WTC11 (cell line): ENCODE data around the gene EXOC4.

Experiments used
- ATF1 ChIP-seq: sonication (generic); formaldehyde crosslinking; IDR thresholded peaks from 2 replicates; pipeline ENCODE4 v1.8.1; 2023; ENCODE audit warnings: mild to moderate bottlenecking, moderate library complexity, missing genetic modification reagents
- CREB1 ChIP-seq: sonication (generic); formaldehyde crosslinking; IDR thresholded peaks from 2 replicates; pipeline ENCODE4 v1.8.0; 2023; ENCODE audit warnings: mild to moderate bottlenecking, missing genetic modification reagents
- FOXP4 ChIP-seq: sonication (generic); formaldehyde crosslinking; IDR thresholded peaks from 2 replicates; pipeline ENCODE4 v1.8.0; 2022; ENCODE audit warnings: mild to moderate bottlenecking, missing genetic modification reagents
- JUN ChIP-seq: sonication (generic); formaldehyde crosslinking; IDR thresholded peaks from 2 replicates; pipeline ENCODE4 v1.8.0; 2023; ENCODE audit warnings: mild to moderate bottlenecking, missing genetic modification reagents
- NFYB ChIP-seq: sonication (generic); formaldehyde crosslinking; conservative IDR thresholded peaks from 2 replicates; pipeline ENCODE4 v1.8.0; 2022; ENCODE audit warnings: low read depth, missing genetic modification reagents
- NR2C2 ChIP-seq: sonication (generic); formaldehyde crosslinking; IDR thresholded peaks from 2 replicates; pipeline ENCODE4 v1.8.0; 2022; ENCODE audit warnings: mild to moderate bottlenecking, missing genetic modification reagents
- PRRX2 ChIP-seq: fragments of 250-450 bp; sonication (Bioruptor Pico); IDR thresholded peaks from 2 replicates; pipeline ENCODE4 v1.8.0; 2021; ENCODE audit warnings: mild to moderate bottlenecking
- TEAD4 ChIP-seq: sonication (generic); formaldehyde crosslinking; IDR thresholded peaks from 2 replicates; pipeline ENCODE4 v1.8.0; 2022; ENCODE audit warnings: mild to moderate bottlenecking, missing genetic modification reagents
- ZNF281 ChIP-seq: sonication (generic); formaldehyde crosslinking; IDR thresholded peaks from 2 replicates; pipeline ENCODE4 v1.8.0; 2023; ENCODE audit warnings: mild to moderate bottlenecking, missing genetic modification reagents
- TF ChIP-seq, protein P1 (sequence below): fragments of 200-600 bp; IDR thresholded peaks from 2 replicates; pipeline ENCODE4 v1.8.0; 2022; ENCODE audit warnings: antibody characterized with exemption
- TF ChIP-seq, protein P2 (sequence below): sonication (generic); formaldehyde crosslinking; IDR thresholded peaks from 2 replicates; pipeline ENCODE4 v1.8.1; 2023; ENCODE audit warnings: mild to moderate bottlenecking, missing genetic modification reagents, moderate library complexity
- TF ChIP-seq, protein P3 (sequence below): sonication (generic); formaldehyde crosslinking; conservative IDR thresholded peaks from 2 replicates; pipeline ENCODE4 v1.8.1; 2023; ENCODE audit warnings: mild to moderate bottlenecking, low read depth, missing genetic modification reagents, moderate library complexity
- TF ChIP-seq, protein P4 (sequence below): sonication (generic); formaldehyde crosslinking; IDR thresholded peaks from 2 replicates; pipeline ENCODE4 v1.8.1; 2023; ENCODE audit warnings: mild to moderate bottlenecking, missing genetic modification reagents, moderate library complexity

DNA sequence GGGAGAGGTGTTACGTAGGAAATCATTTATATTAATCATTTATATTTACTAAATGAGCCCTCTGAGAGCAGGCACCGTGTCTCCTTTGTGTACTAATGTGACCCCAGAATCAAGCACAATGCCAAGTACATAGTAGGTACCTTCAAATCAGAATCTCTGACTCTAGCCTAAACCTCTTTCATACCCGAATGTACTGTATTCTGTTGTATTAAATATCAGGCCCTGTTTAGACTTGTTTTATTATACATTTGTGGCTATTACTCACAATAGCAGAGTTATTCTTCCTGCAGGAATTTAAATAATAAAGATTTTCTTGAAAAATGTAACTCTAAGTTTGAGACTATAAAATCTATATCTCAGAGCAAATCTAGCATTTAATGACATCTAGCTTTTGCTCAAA is 297.3 kb downstream of the EXOC4 start:
- no peak for TF ChIP-seq ATF1 (CRISPR knock-in tag)
- TF ChIP-seq, protein P1, sequence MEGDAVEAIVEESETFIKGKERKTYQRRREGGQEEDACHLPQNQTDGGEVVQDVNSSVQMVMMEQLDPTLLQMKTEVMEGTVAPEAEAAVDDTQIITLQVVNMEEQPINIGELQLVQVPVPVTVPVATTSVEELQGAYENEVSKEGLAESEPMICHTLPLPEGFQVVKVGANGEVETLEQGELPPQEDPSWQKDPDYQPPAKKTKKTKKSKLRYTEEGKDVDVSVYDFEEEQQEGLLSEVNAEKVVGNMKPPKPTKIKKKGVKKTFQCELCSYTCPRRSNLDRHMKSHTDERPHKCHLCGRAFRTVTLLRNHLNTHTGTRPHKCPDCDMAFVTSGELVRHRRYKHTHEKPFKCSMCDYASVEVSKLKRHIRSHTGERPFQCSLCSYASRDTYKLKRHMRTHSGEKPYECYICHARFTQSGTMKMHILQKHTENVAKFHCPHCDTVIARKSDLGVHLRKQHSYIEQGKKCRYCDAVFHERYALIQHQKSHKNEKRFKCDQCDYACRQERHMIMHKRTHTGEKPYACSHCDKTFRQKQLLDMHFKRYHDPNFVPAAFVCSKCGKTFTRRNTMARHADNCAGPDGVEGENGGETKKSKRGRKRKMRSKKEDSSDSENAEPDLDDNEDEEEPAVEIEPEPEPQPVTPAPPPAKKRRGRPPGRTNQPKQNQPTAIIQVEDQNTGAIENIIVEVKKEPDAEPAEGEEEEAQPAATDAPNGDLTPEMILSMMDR = no peak
- no peak for TF ChIP-seq ZNF281 (CRISPR knock-in tag)
- TF ChIP-seq JUN = no peak
- no peak for TF ChIP-seq CREB1 (CRISPR knock-in tag)
- TF ChIP-seq, protein P2, sequence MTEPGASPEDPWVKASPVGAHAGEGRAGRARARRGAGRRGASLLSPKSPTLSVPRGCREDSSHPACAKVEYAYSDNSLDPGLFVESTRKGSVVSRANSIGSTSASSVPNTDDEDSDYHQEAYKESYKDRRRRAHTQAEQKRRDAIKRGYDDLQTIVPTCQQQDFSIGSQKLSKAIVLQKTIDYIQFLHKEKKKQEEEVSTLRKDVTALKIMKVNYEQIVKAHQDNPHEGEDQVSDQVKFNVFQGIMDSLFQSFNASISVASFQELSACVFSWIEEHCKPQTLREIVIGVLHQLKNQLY (CRISPR knock-in tag) = no peak
- TF ChIP-seq, protein P3, sequence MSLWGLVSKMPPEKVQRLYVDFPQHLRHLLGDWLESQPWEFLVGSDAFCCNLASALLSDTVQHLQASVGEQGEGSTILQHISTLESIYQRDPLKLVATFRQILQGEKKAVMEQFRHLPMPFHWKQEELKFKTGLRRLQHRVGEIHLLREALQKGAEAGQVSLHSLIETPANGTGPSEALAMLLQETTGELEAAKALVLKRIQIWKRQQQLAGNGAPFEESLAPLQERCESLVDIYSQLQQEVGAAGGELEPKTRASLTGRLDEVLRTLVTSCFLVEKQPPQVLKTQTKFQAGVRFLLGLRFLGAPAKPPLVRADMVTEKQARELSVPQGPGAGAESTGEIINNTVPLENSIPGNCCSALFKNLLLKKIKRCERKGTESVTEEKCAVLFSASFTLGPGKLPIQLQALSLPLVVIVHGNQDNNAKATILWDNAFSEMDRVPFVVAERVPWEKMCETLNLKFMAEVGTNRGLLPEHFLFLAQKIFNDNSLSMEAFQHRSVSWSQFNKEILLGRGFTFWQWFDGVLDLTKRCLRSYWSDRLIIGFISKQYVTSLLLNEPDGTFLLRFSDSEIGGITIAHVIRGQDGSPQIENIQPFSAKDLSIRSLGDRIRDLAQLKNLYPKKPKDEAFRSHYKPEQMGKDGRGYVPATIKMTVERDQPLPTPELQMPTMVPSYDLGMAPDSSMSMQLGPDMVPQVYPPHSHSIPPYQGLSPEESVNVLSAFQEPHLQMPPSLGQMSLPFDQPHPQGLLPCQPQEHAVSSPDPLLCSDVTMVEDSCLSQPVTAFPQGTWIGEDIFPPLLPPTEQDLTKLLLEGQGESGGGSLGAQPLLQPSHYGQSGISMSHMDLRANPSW (CRISPR knock-in tag) = no peak
- TF ChIP-seq, protein P4, sequence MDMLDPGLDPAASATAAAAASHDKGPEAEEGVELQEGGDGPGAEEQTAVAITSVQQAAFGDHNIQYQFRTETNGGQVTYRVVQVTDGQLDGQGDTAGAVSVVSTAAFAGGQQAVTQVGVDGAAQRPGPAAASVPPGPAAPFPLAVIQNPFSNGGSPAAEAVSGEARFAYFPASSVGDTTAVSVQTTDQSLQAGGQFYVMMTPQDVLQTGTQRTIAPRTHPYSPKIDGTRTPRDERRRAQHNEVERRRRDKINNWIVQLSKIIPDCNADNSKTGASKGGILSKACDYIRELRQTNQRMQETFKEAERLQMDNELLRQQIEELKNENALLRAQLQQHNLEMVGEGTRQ (CRISPR knock-in tag) = no peak
- no peak for TF ChIP-seq TEAD4 (CRISPR knock-in tag)
- TF ChIP-seq PRRX2 (CRISPR knock-in tag) = no peak
- no peak for TF ChIP-seq FOXP4 (CRISPR knock-in tag)
- TF ChIP-seq NR2C2 (CRISPR knock-in tag) = no peak
- TF ChIP-seq NFYB (CRISPR knock-in tag) = no peak
